Measurements from ENCODE around the gene ADAM12.

ADAM12 gene

GRCh38 chr10:126137562-126138221 lies 250.6 kb downstream of the ADAM12 start:
- no peak for TF ChIP-seq POLR2A (IDR thresholded peaks at IDR 0.05; ENCODE audit: low read depth, low read length)
- DNase-seq (ENCODE audit: insufficient read length, low spot score) = no peak
- no peak for FAIRE-seq

GRCh38 chr10:126135941-126136595 lies 252.2 kb downstream of the ADAM12 start:
- FAIRE-seq (no peak), DNase-seq (ENCODE audit: insufficient read length, low spot score) (no peak)
- TF ChIP-seq POLR2A (IDR thresholded peaks at IDR 0.05; ENCODE audit: low read depth, low read length) = no peak

- no peak for FAIRE-seq
- no peak for TF ChIP-seq POLR2A (IDR thresholded peaks at IDR 0.05; ENCODE audit: low read depth, low read length)
- no peak for DNase-seq (ENCODE audit: insufficient read length, low spot score)
Observed at GRCh38 chr10:126135177-126135576, 253.1 kb downstream of the ADAM12 start.

- FAIRE-seq = peak; percentile 23
- no peak for TF ChIP-seq POLR2A (IDR thresholded peaks at IDR 0.05; ENCODE audit: low read depth, low read length)
- DNase-seq (ENCODE audit: insufficient read length, low spot score) = peak; percentile 4
Observed at GRCh38 chr10:126133906-126134656, 254.2 kb downstream of the ADAM12 start.

- DNase-seq (ENCODE audit: insufficient read length, low spot score) (no peak), FAIRE-seq (no peak)
- no peak for TF ChIP-seq POLR2A (IDR thresholded peaks at IDR 0.05; ENCODE audit: low read depth, low read length)
Observed at GRCh38 chr10:126133082-126133620, 255.1 kb downstream of the ADAM12 start.

GRCh38 chr10:126131341-126131740 lies 256.9 kb downstream of the ADAM12 start:
- FAIRE-seq (no peak), DNase-seq (ENCODE audit: insufficient read length, low spot score) (no peak)
- no peak for TF ChIP-seq POLR2A (IDR thresholded peaks at IDR 0.05; ENCODE audit: low read depth, low read length)

- FAIRE-seq = no peak
- DNase-seq (ENCODE audit: insufficient read length, low spot score) = no peak
- TF ChIP-seq POLR2A (IDR thresholded peaks at IDR 0.05; ENCODE audit: low read depth, low read length) = no peak
Observed at GRCh38 chr10:126130271-126130710, 258.0 kb downstream of the ADAM12 start.

GRCh38 chr10:126129026-126129425 lies 259.3 kb downstream of the ADAM12 start:
- no peak for DNase-seq (ENCODE audit: insufficient read length, low spot score)
- no peak for TF ChIP-seq POLR2A (IDR thresholded peaks at IDR 0.05; ENCODE audit: low read depth, low read length)
- no peak for FAIRE-seq

- no peak for FAIRE-seq
Observed at GRCh38 chr10:126128581-126128980, 259.7 kb downstream of the ADAM12 start.

GRCh38 chr10:126127481-126128029 lies 260.7 kb downstream of the ADAM12 start:
- FAIRE-seq (no peak), DNase-seq (ENCODE audit: insufficient read length, low spot score) (no peak)
- no peak for TF ChIP-seq POLR2A (IDR thresholded peaks at IDR 0.05; ENCODE audit: low read depth, low read length)

More at GRCh38 chr10:126128581-126128980, 259.7 kb downstream of the ADAM12 start:
- TF ChIP-seq POLR2A (IDR thresholded peaks at IDR 0.05; ENCODE audit: low read depth, low read length) = no peak
- no peak for DNase-seq (ENCODE audit: insufficient read length, low spot score)

- no peak for TF ChIP-seq POLR2A (IDR thresholded peaks at IDR 0.05; ENCODE audit: low read depth, low read length)
- no peak for FAIRE-seq
- no peak for DNase-seq (ENCODE audit: insufficient read length, low spot score)
Observed at GRCh38 chr10:126126866-126127265, 261.4 kb downstream of the ADAM12 start.

GRCh38 chr10:126126023-126126422 lies 262.3 kb downstream of the ADAM12 start:
- no peak for TF ChIP-seq POLR2A (IDR thresholded peaks at IDR 0.05; ENCODE audit: low read depth, low read length)

GRCh38 chr10:126124668-126125349 lies 263.5 kb downstream of the ADAM12 start:
- FAIRE-seq (no peak), DNase-seq (ENCODE audit: insufficient read length, low spot score) (no peak)
- TF ChIP-seq POLR2A (IDR thresholded peaks at IDR 0.05; ENCODE audit: low read depth, low read length) = no peak

More at GRCh38 chr10:126126023-126126422, 262.3 kb downstream of the ADAM12 start:
- no peak for FAIRE-seq
- DNase-seq (ENCODE audit: insufficient read length, low spot score) = no peak

All from H54 (cell line).